TTC549 (cell line): ENCODE measurements around the gene G2E3.
"Not testable (repeated sequence)": the region's sequence is repeated elsewhere in the genome, so short reads cannot be mapped to it uniquely, and the experiment has no call there.

Experiments
- FAIRE-seq: peaks from 2 replicates; lab custom pipeline; 2012; peaks lifted over from hg19 to GRCh38; lab: Jason Lieb, UNC

The G2E3 gene

GRCh38 chr14:30603402-30603801, 44.4 kb downstream of the G2E3 start:
- no peak for FAIRE-seq

GRCh38 chr14:30604696-30605095, 45.7 kb downstream of the G2E3 start:
- FAIRE-seq, result not testable (repeated sequence)

GRCh38 chr14:30607156-30607780, 48.3 kb downstream of the G2E3 start:
- FAIRE-seq, result no peak

GRCh38 chr14:30608533-30609006, 49.6 kb downstream of the G2E3 start:
- FAIRE-seq, result no peak

- no peak for FAIRE-seq
Observed at GRCh38 chr14:30610787-30611343, 51.9 kb downstream of the G2E3 start.

GRCh38 chr14:30614155-30614554, 55.2 kb downstream of the G2E3 start:
- FAIRE-seq, result no peak

- FAIRE-seq, result no peak
Observed at GRCh38 chr14:30620178-30620577, 61.2 kb downstream of the G2E3 start.

GRCh38 chr14:30621354-30621939, 62.5 kb downstream of the G2E3 start:
- FAIRE-seq, result no peak

GRCh38 chr14:30621940-30622830, 63.2 kb downstream of the G2E3 start, which contains the start of gene SCFD1:
SCFD1 (plus strand) TSS chr14:30622319; CDS start chr14:30622339, 20 bp downstream.
- no peak for FAIRE-seq

GRCh38 chr14:30623412-30624131, 64.6 kb downstream of the G2E3 start:
- no peak for FAIRE-seq

GRCh38 chr14:30624132-30624423, 65.1 kb downstream of the G2E3 start:
- FAIRE-seq, result no peak

GRCh38 chr14:30625533-30625932, 66.6 kb downstream of the G2E3 start:
- no peak for FAIRE-seq

GRCh38 chr14:30629432-30629831, 70.5 kb downstream of the G2E3 start:
- FAIRE-seq, result not testable (repeated sequence)

- no peak for FAIRE-seq
Observed at GRCh38 chr14:30630248-30630647, 71.3 kb downstream of the G2E3 start.

- no peak for FAIRE-seq
Observed at GRCh38 chr14:30632730-30633129, 73.8 kb downstream of the G2E3 start.

- FAIRE-seq, result no peak
Observed at GRCh38 chr14:30638926-30639325, 80.0 kb downstream of the G2E3 start.

- FAIRE-seq, result no peak
Observed at GRCh38 chr14:30641207-30641606, 82.2 kb downstream of the G2E3 start.

GRCh38 chr14:30644462-30644861, 85.5 kb downstream of the G2E3 start:
- not testable (repeated sequence) for FAIRE-seq

- FAIRE-seq, result no peak
Observed at GRCh38 chr14:30645600-30645999, 86.6 kb downstream of the G2E3 start.

GRCh38 chr14:30648471-30648870, 89.5 kb downstream of the G2E3 start:
- FAIRE-seq, result no peak

GRCh38 chr14:30651937-30652336, 93.0 kb downstream of the G2E3 start:
- no peak for FAIRE-seq

GRCh38 chr14:30655124-30655523, 96.2 kb downstream of the G2E3 start:
- no peak for FAIRE-seq
